Fibroblast of lung (primary cell): ENCODE data around the gene CUEDC1.

Experiments
- EZH2 ChIP-seq: IDR thresholded peaks from 2 replicates; pipeline ENCODE4 v1.5.1; 2012; ENCODE audit warnings: low read length, control low read depth, mild to moderate bottlenecking; ENCODE audit errors: missing control alignments
- TF ChIP-seq, protein P1 (sequence below), 2 donors: IDR thresholded peaks in 1 of 2; conservative IDR thresholded peaks in 1 of 2; 1 replicate in 1 of 2; 2 replicates in 1 of 2; pipeline ENCODE4 v1.5.1; 2011 to 2012; ENCODE audit warnings: low read length in 2 of 2, control low read depth in 1 of 2, inconsistent platforms in 1 of 2, low read depth in 1 of 2, mild to moderate bottlenecking in 1 of 2

DNA sequence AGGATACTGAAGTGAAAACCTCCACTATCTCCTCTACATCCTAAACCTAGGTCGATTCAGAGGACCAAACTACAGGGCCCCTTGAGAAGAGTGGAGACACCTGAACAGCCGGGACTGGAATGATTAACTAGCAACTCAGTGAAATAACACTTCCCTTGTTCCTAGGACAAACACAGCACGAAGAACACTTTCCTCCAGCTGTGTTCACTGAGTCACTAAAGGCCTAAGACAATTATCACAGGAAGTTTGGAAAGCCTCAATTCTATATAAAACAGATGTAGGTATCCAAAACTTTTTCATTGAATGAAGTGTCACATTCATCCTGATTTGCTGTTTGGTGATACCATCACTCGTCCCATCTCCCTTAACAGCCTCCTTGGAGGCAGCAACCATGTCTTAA is 15.5 kb upstream of the CUEDC1 start:
- TF ChIP-seq, protein P1, sequence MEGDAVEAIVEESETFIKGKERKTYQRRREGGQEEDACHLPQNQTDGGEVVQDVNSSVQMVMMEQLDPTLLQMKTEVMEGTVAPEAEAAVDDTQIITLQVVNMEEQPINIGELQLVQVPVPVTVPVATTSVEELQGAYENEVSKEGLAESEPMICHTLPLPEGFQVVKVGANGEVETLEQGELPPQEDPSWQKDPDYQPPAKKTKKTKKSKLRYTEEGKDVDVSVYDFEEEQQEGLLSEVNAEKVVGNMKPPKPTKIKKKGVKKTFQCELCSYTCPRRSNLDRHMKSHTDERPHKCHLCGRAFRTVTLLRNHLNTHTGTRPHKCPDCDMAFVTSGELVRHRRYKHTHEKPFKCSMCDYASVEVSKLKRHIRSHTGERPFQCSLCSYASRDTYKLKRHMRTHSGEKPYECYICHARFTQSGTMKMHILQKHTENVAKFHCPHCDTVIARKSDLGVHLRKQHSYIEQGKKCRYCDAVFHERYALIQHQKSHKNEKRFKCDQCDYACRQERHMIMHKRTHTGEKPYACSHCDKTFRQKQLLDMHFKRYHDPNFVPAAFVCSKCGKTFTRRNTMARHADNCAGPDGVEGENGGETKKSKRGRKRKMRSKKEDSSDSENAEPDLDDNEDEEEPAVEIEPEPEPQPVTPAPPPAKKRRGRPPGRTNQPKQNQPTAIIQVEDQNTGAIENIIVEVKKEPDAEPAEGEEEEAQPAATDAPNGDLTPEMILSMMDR (conservative IDR thresholded peaks at IDR 0.05 in 1 of 2, IDR thresholded peaks at IDR 0.05 in 1 of 2; ENCODE audit: low read depth in 1 of 2, low read length in 2 of 2): no peak
- TF ChIP-seq EZH2: no peak
